Skeletal muscle satellite cell (primary cell): ENCODE data around the gene RNF11.
A peak's percentile ranks its signal among the peaks of the same experiment; 100 is the strongest.
"Not testable (repeated sequence)": the region's sequence is repeated elsewhere in the genome, so short reads cannot be mapped to it uniquely, and the experiment has no call there.

ENCODE experiments used
- H3K27me3 ChIP-seq: 2 replicates; pipeline ENCODE4 v1.7.0; 2013; ENCODE audit warnings: low read length; ENCODE audit not compliant: control insufficient read depth, insufficient read depth
- H3K36me3 ChIP-seq: 2 replicates; pipeline ENCODE4 v1.7.0; 2013; ENCODE audit warnings: mild to moderate bottlenecking, control low read depth, low read length; ENCODE audit not compliant: insufficient read depth
- H3K4me1 ChIP-seq: 2 replicates; pipeline ENCODE4 v1.7.0; 2013; ENCODE audit warnings: low read length; ENCODE audit not compliant: control insufficient read depth, insufficient read depth
- H3K4me2 ChIP-seq: 2 replicates; pipeline ENCODE4 v1.7.0; 2013; ENCODE audit warnings: mild to moderate bottlenecking, low read length
- H3K4me3 ChIP-seq: 2 replicates; pipeline ENCODE4 v1.7.0; 2013; ENCODE audit warnings: low read length
- H3K9ac ChIP-seq: 2 replicates; pipeline ENCODE4 v1.7.0; 2013; ENCODE audit warnings: mild to moderate bottlenecking, low read depth, low read length, moderate library complexity
- H3K9me3 ChIP-seq: replicated peaks from 2 replicates; pipeline ENCODE4 v1.7.0; 2013; ENCODE audit warnings: mild to moderate bottlenecking, control low read depth, low read length

Gene RNF11

DNA sequence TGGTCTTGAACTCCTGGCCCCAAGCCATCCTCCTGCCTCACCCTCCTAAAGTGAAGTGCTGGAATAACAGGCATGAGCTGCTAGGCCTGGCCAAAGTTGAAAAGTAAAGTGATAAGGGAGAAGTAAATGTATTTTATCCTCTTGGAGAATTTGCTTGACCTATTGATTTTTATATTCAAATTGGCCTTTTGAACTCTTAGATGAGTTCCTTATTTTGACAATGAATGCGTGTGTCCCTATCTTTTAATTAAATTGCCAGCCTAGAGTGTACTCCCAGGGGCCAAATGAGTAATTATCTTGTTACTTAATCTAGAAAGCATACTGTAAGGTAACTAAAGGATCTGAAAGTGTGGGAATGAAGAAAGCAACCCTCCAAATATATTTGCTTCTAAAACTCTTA lies 11.4 kb downstream of the RNF11 start:
- Histone ChIP-seq H3K27me3 (no peaks in the 10 kb centered on the region), H3K9me3 (no peaks in the 10 kb centered on the region), H3K4me1 (peaks cover 12% of the 10 kb centered on the region), H3K4me3 (no peak overlapping the region), H3K36me3 (no peaks in the 10 kb centered on the region), H3K9ac (no peak overlapping the region), H3K4me2 (no peak overlapping the region)

DNA sequence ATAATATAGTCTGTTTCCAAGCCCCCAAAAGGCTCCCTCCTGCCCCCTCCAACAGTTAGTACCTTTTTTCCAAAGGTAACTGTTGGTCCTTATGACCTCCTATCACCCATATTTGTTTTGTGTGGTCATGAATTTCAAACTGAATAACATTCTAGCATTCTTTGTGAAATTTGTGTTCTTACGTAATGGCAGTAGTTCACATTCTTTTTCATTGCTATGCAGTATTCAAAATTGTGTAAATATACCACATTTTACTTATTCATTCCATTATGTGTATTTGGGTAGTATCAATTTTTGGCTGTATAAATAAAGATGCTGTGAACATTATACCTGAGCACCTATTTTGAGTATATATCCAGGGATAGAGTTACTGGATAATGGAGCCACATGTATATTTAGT lies 13.4 kb downstream of the RNF11 start:
- Histone ChIP-seq H3K9me3 (no peaks in the 10 kb centered on the region), H3K36me3 (no peaks in the 10 kb centered on the region), H3K4me3 (no peak overlapping the region), H3K9ac (no peak overlapping the region), H3K4me2 (no peak overlapping the region), H3K4me1 (peaks cover 7% of the 10 kb centered on the region), H3K27me3 (no peaks in the 10 kb centered on the region)

DNA sequence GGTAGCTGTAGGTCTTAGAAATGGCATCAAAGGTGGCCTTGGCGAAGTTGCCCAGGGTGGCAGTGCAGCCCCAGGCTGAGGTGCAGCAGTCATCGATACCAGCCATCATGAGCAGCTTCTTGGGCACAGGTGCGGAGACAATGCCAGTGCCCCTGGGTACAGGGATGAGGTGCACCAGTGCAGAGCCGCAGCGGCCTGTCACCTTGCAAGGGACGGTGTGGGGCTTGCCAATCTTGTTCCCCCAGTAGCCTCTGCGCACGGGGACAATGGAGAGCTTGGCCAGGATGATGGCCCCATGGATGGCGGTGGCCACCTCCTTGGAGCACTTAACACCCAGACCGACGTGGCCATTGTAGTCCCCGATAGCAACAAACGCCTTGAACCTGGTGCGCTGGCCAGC lies 14.7 kb downstream of the RNF11 start:
- not testable (repeated sequence) for H3K4me3 ChIP-seq, H3K4me2 ChIP-seq, H3K9ac ChIP-seq, H3K27me3 ChIP-seq, H3K9me3 ChIP-seq, H3K36me3 ChIP-seq
- H3K4me1 ChIP-seq: peaks cover 11% of the 10 kb centered on the region

DNA sequence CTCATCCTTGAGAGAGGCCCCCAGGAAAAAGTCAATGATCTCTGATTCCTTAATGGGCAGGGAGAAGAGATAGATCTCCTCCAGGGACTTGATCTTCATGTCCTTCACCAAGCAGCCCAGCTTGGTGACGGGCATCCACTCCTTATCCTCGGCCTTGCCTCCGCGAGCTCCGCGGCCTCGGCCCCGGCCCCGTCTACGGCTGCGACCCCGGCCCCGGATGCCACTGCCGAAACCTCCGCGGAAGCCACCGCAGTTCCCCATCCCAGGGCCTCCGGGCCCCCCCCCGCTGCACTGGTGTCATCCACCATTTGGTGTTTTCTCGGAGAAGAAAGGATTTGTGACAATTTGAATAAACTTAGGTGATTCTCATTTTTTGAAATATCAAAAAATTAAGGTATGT lies 15.1 kb downstream of the RNF11 start:
- H3K9me3 ChIP-seq: not testable (repeated sequence)

GRCh38 chr1:51252366-51252765 lies 16.3 kb downstream of the RNF11 start:
- Histone ChIP-seq H3K9me3 (no peaks in the 10 kb centered on the region), H3K9ac (no peak overlapping the region), H3K4me1 (peaks cover 11% of the 10 kb centered on the region), H3K4me2 (no peak overlapping the region), H3K27me3 (no peaks in the 10 kb centered on the region), H3K4me3 (no peak overlapping the region), H3K36me3 (no peaks in the 10 kb centered on the region)

More for the DNA sequence above, 15.1 kb downstream of the RNF11 start:
- H3K4me2 ChIP-seq, H3K36me3 ChIP-seq, H3K27me3 ChIP-seq, H3K9ac ChIP-seq, H3K4me3 ChIP-seq: not testable (repeated sequence)
- peaks cover 12% of the 10 kb centered on the region for H3K4me1 ChIP-seq

DNA sequence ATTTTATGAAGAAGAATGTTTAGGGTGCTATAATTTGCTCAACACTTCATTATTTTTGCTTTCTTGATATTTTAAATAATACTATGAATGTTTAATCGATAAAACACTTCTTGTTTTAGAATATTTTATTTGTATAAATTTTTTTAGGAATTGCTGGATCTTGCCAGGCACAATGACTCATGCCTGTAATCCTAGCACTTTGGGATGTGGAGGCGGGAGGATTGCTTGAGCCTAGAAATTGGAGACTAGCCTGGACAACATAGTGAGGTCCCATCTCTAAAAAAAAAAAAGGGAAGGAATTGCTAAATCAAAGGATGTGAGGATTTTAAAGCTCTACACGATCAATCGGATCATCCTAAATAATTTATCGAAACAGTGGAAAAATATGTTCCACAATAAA lies 17.6 kb downstream of the RNF11 start:
- no peaks in the 10 kb centered on the region for H3K9me3 ChIP-seq
- peaks cover 8% of the 10 kb centered on the region for H3K4me1 ChIP-seq
- no peaks in the 10 kb centered on the region for H3K27me3 ChIP-seq
- H3K4me2 ChIP-seq: no peak overlapping the region
- H3K36me3 ChIP-seq: no peaks in the 10 kb centered on the region
- H3K9ac ChIP-seq: no peak overlapping the region
- no peak overlapping the region for H3K4me3 ChIP-seq

- H3K4me3 ChIP-seq: no peak overlapping the region
- no peaks in the 10 kb centered on the region for H3K9me3 ChIP-seq
- H3K36me3 ChIP-seq: no peaks in the 10 kb centered on the region
- peak overlapping the region; percentile 27 for H3K4me2 ChIP-seq
- H3K9ac ChIP-seq: no peak overlapping the region
- peaks cover 5% of the 10 kb centered on the region for H3K4me1 ChIP-seq
- no peaks in the 10 kb centered on the region for H3K27me3 ChIP-seq
Measured at GRCh38 chr1:51255331-51255730, 19.3 kb downstream of the RNF11 start.

DNA sequence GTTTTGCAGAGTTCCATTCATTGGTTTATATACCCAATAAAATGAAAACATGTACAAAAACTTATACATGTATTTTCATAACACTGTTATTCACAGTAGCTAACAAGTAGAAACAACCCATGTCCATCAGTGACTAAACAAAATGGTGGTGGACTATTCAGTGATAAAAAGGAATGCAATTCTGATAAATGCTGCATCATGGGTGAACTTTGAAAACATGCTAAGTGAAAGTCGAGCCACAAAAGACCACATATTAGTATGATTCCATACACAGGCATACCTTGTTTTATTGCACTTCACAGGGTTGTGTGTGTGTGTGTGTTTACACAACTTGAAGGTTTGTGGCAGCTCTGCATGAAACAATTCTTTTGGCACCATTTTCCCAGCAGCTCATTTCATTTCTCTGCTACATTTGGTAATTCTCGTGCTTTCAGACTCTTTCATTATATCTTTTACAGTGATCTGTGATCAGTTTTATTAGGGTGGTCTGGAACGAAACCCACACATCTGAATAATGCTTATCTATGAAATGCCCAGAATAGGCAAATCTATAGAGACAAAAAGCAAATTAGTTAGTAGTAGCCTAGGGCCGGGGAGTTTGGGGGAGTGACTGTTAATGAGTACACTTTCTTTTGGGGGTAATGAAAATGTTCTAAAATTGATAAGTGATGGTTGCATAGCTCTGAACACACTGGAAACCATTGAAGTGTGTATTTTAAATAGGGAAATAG lies 27.2 kb downstream of the RNF11 start:
- Histone ChIP-seq H3K9ac (peak overlapping the region; percentile 17), H3K4me3 (no peak overlapping the region), H3K36me3 (no peaks in the 10 kb centered on the region), H3K9me3 (no peaks in the 10 kb centered on the region), H3K4me2 (no peak overlapping the region), H3K4me1 (peaks cover 64% of the 10 kb centered on the region), H3K27me3 (no peaks in the 10 kb centered on the region)

DNA sequence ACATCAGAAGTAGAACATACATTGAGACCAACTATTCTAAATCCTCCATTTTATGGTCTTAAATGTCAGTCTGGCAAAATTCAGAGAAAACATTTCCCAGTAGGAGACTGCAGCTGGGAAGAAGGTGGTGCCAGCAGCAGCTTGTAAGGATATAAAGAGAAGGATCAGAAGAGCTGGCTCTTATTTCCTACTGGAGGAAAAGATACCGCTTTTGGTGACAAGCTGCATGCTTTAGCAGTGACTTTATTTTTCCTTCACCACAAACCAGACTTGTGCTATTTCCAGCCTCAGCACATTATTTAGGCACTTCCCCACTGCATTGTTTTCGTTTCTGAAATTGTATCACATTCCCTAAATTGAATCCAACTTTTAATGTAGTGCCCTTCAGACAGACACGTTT lies 28.4 kb downstream of the RNF11 start:
- Histone ChIP-seq H3K9ac (peak overlapping the region; percentile 28), H3K27me3 (no peaks in the 10 kb centered on the region), H3K4me3 (peak overlapping the region; percentile 26), H3K36me3 (no peaks in the 10 kb centered on the region), H3K4me2 (peak overlapping the region; percentile 72), H3K9me3 (no peaks in the 10 kb centered on the region), H3K4me1 (peaks cover 75% of the 10 kb centered on the region)

DNA sequence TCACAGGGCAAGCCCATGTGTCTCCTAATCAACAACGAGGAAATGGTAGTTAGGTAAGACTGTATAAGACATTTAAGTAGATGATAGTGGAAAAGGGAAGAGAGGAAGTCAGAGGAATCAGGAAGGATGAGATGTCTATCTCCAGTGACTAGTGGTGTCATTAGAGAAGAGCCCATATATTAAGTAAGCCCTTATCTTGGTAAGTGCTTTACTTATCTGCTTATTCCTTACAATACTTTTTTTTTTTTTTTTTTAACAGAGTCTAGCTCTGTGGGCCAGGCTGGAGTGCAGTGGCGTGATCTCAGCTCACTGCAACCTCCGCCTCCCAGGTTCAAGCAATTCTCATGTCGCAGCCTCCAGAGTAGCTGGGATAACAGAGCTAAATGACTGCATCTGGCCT lies 29.5 kb downstream of the RNF11 start:
- Histone ChIP-seq H3K4me1 (peaks cover 75% of the 10 kb centered on the region), H3K9me3 (no peaks in the 10 kb centered on the region), H3K4me2 (no peak overlapping the region), H3K4me3 (no peak overlapping the region), H3K9ac (no peak overlapping the region), H3K27me3 (no peaks in the 10 kb centered on the region), H3K36me3 (peaks cover under 1% of the 10 kb centered on the region)

DNA sequence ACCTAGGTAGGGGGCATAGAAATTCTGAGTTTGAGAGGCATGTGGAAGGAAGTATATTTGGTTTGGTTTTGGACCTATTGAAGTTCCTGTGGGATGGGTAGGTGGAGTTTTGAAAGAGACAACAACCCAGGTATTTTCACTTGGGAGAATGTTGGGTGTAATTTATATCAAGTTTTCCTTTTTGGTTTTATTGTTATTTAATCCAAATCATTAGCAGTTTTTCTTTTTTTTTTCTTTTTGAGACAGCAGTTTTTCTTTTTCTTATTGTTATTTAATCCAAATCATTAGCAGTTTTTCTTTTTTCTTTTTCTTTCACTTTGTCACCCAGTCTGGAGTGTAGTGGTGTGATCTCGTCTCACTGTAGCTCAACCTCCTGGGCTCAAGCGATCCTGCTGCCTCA lies 30.1 kb downstream of the RNF11 start:
- H3K9ac ChIP-seq: no peak overlapping the region
- no peak overlapping the region for H3K4me2 ChIP-seq
- no peaks in the 10 kb centered on the region for H3K9me3 ChIP-seq
- H3K4me1 ChIP-seq: peaks cover 70% of the 10 kb centered on the region
- H3K36me3 ChIP-seq: peaks cover 6% of the 10 kb centered on the region
- no peak overlapping the region for H3K4me3 ChIP-seq
- no peaks in the 10 kb centered on the region for H3K27me3 ChIP-seq

DNA sequence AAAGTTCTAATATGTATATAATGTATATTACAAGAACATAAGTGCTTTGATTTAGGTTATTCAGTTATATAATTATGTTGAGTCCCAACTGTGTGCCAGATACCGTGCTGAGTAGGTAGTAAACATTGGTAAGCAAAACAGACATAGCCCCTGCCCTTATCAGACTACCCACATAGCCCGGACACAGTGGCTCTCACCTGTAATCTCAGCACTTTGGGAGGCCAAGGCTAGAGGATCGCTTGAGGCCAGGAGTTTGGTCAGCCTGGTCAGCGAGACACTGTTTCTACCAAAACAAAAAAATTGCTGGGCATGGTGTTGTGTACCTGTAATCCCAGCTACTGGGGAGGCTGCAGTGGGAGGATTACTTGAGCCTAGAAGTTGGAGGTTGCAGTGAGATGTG lies 30.7 kb downstream of the RNF11 start:
- Histone ChIP-seq H3K9me3 (no peaks in the 10 kb centered on the region), H3K27me3 (no peaks in the 10 kb centered on the region), H3K36me3 (peaks cover 12% of the 10 kb centered on the region), H3K4me1 (peaks cover 64% of the 10 kb centered on the region), H3K4me3 (no peak overlapping the region), H3K4me2 (no peak overlapping the region), H3K9ac (no peak overlapping the region)
